ENCODE data around the gene TULP4.

TULP4 gene

GRCh38 chr6:158366363-158366762 lies 54.1 kb downstream of the TULP4 start:
- DNase-seq (ENCODE audit: low read depth, low spot score): no peak
- H3K4me3 ChIP-seq (ENCODE audit: low read depth, low read length): no peak overlapping the region
- CTCF ChIA-PET: no interaction called here
- TF ChIP-seq CTCF (IDR thresholded peaks at IDR 0.05; ENCODE audit: insufficient read depth, low read length, missing control alignments): no peak
- POLR2A ChIA-PET: no interaction called here

DNA sequence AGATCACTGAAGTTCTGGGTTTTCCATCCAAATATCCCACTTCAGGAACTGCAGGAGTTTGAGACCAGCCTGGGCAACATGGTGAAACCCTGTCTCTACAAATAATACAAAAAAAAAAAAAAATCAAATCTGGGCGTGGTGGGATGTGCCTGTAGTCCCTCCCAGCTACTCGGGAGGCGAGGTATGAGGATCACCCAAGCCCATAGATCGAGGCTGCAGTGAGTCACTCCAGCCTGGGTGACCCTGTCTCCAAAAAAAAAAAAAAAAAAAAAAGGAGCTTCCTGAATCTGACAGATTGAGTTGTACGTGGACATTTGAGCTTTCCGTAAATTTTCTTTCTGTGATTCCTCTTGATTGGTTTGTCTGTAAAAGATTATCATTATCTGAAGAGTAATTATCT lies 55.6 kb downstream of the TULP4 start:
- no peak for DNase-seq (ENCODE audit: low read depth, low spot score)
- ChIA-PET POLR2A (no interaction called here), CTCF (interaction anchor here (1.4 kb wide), 1 partner anchor 154 kb away, joined by 4 read pairs; no protein-coding TSS in a partner anchor)
- no peak overlapping the region for H3K4me3 ChIP-seq (ENCODE audit: low read depth, low read length)
- no peak for TF ChIP-seq CTCF (IDR thresholded peaks at IDR 0.05; ENCODE audit: insufficient read depth, low read length, missing control alignments)

DNA sequence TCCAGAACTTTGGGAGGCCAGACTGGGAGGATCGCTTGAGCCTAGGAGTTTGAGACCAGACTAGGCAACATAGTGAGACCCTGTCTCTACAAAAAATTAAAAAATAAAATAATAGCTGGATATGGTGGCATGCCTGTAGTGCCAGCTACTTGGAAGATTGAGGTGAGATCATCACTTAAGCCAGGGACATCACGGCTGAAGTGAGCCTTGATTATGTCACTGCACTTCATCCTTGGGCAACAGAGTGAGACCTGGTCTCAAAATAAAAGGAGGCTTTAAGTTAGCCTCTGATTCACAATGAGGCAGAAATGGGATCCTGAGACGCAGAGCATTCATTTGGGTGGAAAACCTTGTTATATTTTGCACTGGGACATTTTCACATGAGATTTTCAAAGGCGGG lies 57.0 kb downstream of the TULP4 start:
- no peak for TF ChIP-seq CTCF (IDR thresholded peaks at IDR 0.05; ENCODE audit: insufficient read depth, low read length, missing control alignments)
- H3K4me3 ChIP-seq (ENCODE audit: low read depth, low read length): no peak overlapping the region
- CTCF ChIA-PET: no interaction called here
- POLR2A ChIA-PET: no interaction called here
- DNase-seq (ENCODE audit: low read depth, low spot score): no peak

DNA sequence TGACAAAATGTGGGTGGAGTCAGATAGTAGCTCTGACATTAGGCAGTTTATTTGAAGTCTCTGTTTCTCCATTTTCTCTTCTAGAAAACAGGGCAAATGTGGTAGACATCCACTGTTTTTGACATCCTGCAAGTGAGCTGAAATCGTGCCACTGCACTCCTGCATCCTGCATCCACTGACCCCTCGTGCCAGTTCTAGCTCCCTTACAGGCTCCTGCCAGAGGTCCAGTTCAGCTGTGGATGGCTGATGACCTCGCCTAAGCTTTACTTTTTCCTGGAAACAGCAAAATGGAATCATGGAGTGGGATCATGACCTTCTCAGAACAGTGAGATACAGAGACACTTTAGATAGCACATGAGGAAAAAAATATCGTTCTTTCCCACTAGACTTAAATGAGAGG lies 58.5 kb downstream of the TULP4 start:
- ChIA-PET CTCF (no interaction called here), POLR2A (no interaction called here)
- no peak for DNase-seq (ENCODE audit: low read depth, low spot score)
- no peak overlapping the region for H3K4me3 ChIP-seq (ENCODE audit: low read depth, low read length)
- no peak for TF ChIP-seq CTCF (IDR thresholded peaks at IDR 0.05; ENCODE audit: insufficient read depth, low read length, missing control alignments)

- H3K4me3 ChIP-seq (ENCODE audit: low read depth, low read length): no peak overlapping the region
- ChIA-PET POLR2A (no interaction called here), CTCF (no interaction called here)
- no peak for TF ChIP-seq CTCF (IDR thresholded peaks at IDR 0.05; ENCODE audit: insufficient read depth, low read length, missing control alignments)
- no peak for DNase-seq (ENCODE audit: low read depth, low spot score)
Observed at GRCh38 chr6:158371261-158371660, 59.0 kb downstream of the TULP4 start.

DNA sequence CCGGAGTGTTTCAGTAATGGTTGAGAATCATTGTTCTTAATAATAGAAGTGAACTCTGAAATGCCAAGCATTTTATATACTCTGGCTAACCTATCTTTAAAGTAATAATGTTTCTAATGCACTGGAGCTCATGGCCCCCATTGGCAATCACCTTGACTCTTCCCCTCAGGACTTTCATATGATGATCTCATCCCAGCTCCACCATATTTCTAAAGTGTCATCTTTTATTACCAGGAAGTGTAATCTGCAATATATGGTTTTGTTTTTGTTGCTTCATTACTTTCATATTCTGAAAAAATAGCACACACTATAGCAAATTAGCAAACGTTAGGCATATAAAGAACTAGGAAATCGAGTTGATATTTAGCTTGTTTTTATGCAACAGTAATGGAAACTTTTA lies 60.3 kb downstream of the TULP4 start:
- no peak for TF ChIP-seq CTCF (IDR thresholded peaks at IDR 0.05; ENCODE audit: insufficient read depth, low read length, missing control alignments)
- ChIA-PET POLR2A (no interaction called here), CTCF (interaction anchor here (0.8 kb wide), 1 partner anchor 151 kb away, joined by 3 read pairs; no protein-coding TSS in a partner anchor)
- no peak overlapping the region for H3K4me3 ChIP-seq (ENCODE audit: low read depth, low read length)
- DNase-seq (ENCODE audit: low read depth, low spot score): no peak

Data from AG04449 (cell line).